ENCODE results near the gene GJB3. TPM values are rescaled to one million over a fixed set of nuclear protein-coding genes. Genes with fewer than 3 reads are reported as not detected.
"Not testable (repeated sequence)": the region's sequence is repeated elsewhere in the genome, so short reads cannot be mapped to it uniquely, and the experiment has no call there.

Gene GJB3
- total RNA-seq, 2 donors from 2014 or later = 6.7 to 11.0 TPM

DNA sequence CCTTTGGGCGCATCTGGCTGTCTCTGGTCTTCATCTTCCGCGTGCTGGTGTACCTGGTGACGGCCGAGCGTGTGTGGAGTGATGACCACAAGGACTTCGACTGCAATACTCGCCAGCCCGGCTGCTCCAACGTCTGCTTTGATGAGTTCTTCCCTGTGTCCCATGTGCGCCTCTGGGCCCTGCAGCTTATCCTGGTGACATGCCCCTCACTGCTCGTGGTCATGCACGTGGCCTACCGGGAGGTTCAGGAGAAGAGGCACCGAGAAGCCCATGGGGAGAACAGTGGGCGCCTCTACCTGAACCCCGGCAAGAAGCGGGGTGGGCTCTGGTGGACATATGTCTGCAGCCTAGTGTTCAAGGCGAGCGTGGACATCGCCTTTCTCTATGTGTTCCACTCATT lies 23.6 kb upstream of the GJB3 start:
- intact Hi-C loops (cut with DNase I, micrococcal nuclease) = no loop called here
- no peak for DNase-seq
- ATAC-seq = no peak

DNA sequence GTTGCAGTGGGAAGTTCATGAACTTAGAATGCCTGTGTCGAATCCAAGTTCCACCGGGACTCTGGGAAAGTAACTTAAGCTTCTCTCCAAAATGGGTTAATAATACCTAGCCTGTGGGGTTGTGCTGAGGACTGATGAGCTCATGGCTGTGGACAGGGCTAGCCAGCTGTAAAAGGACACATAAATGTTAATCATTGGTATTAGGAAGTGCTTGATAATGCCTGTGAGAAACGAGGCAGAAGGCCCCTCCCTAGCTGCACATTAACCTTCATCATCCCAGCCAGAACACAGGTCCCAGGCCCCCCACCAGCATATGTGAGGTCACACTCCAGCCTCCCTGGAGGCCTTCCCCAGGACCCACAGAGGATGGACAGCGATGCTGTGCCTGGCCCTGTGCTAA lies 22.3 kb upstream of the GJB3 start:
- intact Hi-C loops (cut with DNase I, micrococcal nuclease) = no loop called here
- no peak for ATAC-seq
- DNase-seq = no peak

DNA sequence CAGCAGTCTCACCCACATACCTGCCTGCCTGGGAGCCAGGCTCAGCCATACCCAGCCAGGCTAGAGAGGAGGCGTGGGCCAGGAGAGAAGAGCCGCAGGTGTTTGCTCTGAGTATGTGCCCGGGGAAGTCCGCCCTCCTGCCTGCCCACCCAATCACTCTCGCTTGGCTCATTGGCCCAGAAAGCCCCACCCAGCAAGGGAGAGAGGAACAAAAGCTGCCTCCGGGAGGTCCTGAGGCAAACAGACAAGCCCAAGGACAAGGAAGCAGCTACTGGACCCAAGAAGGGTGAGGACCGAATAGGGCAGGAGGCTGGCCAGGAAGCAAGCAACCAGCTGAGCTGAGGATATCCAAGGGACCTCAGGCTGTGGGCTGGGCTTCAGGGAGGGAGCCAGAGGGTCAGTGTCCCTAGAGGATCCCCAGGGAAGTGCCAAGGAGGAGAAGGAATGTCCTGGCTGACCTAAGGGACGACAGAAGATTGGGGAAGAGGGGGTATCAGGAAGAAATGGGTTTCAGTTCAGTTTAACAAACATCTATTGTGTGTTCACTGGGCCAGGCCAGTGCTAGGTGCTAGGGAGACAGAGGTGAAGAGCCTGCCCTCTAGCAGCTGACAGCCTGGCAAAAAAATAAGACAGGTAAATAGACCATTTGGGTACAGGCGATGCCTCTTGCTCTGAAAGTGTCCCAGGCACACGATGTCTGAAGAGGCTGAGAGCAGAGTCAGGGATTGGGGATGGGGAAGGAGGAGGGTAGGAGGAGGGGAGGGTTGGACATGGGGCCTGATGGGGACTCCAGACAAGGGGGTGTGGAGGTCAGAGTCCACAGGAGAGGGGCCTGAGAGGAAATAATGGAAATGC lies 21.3 kb upstream of the GJB3 start, which contains the start of gene GJB4:
Gene GJB4 (plus strand): TSS at position 238 of the 855 bp plus-strand sequence. CDS start 1,515 bp downstream, outside the sequence.
- ATAC-seq = peak; percentile 73
- intact Hi-C loops (cut with DNase I, micrococcal nuclease) = no loop called here
- DNase-seq = no peak

- ATAC-seq = no peak
- intact Hi-C loops (cut with DNase I, micrococcal nuclease) = no loop called here
- no peak for DNase-seq
Measured at GRCh38 chr1:34761176-34761761, 19.7 kb upstream of the GJB3 start.

DNA sequence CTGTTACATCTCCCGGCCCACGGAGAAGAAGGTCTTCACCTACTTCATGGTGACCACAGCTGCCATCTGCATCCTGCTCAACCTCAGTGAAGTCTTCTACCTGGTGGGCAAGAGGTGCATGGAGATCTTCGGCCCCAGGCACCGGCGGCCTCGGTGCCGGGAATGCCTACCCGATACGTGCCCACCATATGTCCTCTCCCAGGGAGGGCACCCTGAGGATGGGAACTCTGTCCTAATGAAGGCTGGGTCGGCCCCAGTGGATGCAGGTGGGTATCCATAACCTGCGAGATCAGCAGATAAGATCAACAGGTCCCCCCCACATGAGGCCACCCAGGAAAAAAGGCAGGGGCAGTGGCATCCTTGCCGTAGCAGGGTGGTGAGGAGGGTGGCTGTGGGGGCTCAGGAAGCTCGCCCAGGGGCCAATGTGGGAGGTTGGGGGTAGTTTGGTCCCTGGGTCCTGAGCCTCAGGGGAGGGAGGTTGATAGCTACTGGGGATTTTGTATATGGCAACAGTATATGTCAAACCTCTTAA lies 19.2 kb upstream of the GJB3 start:
- ATAC-seq = no peak
- intact Hi-C loops (cut with DNase I, micrococcal nuclease) = no loop called here
- DNase-seq = no peak

GRCh38 chr1:34762474-34763141 lies 18.4 kb upstream of the GJB3 start:
- ATAC-seq (no peak), DNase-seq (no peak)
- intact Hi-C loops (cut with DNase I, micrococcal nuclease) = no loop called here

GRCh38 chr1:34763142-34763781 lies 17.8 kb upstream of the GJB3 start:
- ATAC-seq = peak; percentile 57
- DNase-seq = no peak
- intact Hi-C loops (cut with DNase I, micrococcal nuclease) = no loop called here

GRCh38 chr1:34768856-34769255 lies 12.2 kb upstream of the GJB3 start:
- intact Hi-C loops (cut with DNase I, micrococcal nuclease) = no loop called here
- no peak for DNase-seq
- no peak for ATAC-seq

- intact Hi-C loops (cut with DNase I, micrococcal nuclease) = no loop called here
- DNase-seq = no peak
- ATAC-seq = no peak
Measured at GRCh38 chr1:34770891-34771504, 10.0 kb upstream of the GJB3 start.

- intact Hi-C loops (cut with DNase I, micrococcal nuclease) = no loop called here
- ATAC-seq = no peak
Measured at GRCh38 chr1:34771573-34772371, 9.2 kb upstream of the GJB3 start.

GRCh38 chr1:34773114-34773513 lies 7.9 kb upstream of the GJB3 start:
- intact Hi-C loops (cut with DNase I, micrococcal nuclease); ATAC-seq; DNase-seq: not testable (repeated sequence)

More at GRCh38 chr1:34771573-34772371, 9.2 kb upstream of the GJB3 start:
- DNase-seq = no peak

- no peak for ATAC-seq
- no peak for DNase-seq
- intact Hi-C loops (cut with DNase I, micrococcal nuclease) = no loop called here
Measured at GRCh38 chr1:34774957-34775356, 6.1 kb upstream of the GJB3 start.

GRCh38 chr1:34776911-34777310 lies 4.1 kb upstream of the GJB3 start:
- no peak for DNase-seq
- ATAC-seq = no peak
- intact Hi-C loops (cut with DNase I, micrococcal nuclease) = no loop called here

- intact Hi-C loops (cut with DNase I, micrococcal nuclease) = no loop called here
- ATAC-seq (no peak), DNase-seq (no peak)
Measured at GRCh38 chr1:34777519-34778321, 3.3 kb upstream of the GJB3 start.

- intact Hi-C loops (cut with DNase I, micrococcal nuclease) = no loop called here
- DNase-seq (no peak), ATAC-seq (no peak)
Measured at GRCh38 chr1:34778381-34778780, 2.6 kb upstream of the GJB3 start.

GRCh38 chr1:34779005-34779404 lies 2.0 kb upstream of the GJB3 start:
- ATAC-seq (no peak), DNase-seq (no peak)
- intact Hi-C loops (cut with DNase I, micrococcal nuclease) = no loop called here

- no peak for ATAC-seq
- intact Hi-C loops (cut with DNase I, micrococcal nuclease) = no loop called here
- no peak for DNase-seq
Measured at GRCh38 chr1:34779526-34779925, 1.5 kb upstream of the GJB3 start.

Data from left colon (tissue), 2 donors.